ENCODE measurements around the gene FRMD8. TPM values are rescaled to one million over a fixed set of nuclear protein-coding genes. Genes with fewer than 3 reads are reported as not detected.
A peak's percentile ranks its signal among the peaks of the same experiment; 100 is the strongest.

FRMD8 gene
- total and polyA plus RNA-seq, 9 of the 15 experiments (the other 6 are each of a cell fraction or from before 2014, with no cell fraction given) = 4.5 to 54.5 (median 15.8) TPM

GRCh38 chr11:65362320-65362931 lies 24.0 kb upstream of the FRMD8 start (continued):
- TF ChIP-seq, protein P1, sequence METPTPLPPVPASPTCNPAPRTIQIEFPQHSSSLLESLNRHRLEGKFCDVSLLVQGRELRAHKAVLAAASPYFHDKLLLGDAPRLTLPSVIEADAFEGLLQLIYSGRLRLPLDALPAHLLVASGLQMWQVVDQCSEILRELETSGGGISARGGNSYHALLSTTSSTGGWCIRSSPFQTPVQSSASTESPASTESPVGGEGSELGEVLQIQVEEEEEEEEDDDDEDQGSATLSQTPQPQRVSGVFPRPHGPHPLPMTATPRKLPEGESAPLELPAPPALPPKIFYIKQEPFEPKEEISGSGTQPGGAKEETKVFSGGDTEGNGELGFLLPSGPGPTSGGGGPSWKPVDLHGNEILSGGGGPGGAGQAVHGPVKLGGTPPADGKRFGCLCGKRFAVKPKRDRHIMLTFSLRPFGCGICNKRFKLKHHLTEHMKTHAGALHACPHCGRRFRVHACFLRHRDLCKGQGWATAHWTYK (CRISPR knock-in tag; IDR thresholded peaks at IDR 0.05) = no peak
- TF ChIP-seq ZSCAN32 (CRISPR knock-in tag; IDR thresholded peaks at IDR 0.05) = no peak
- TF ChIP-seq ARID1B (IDR thresholded peaks at IDR 0.05) = peak; percentile 78
- TF ChIP-seq EP300 (IDR thresholded peaks at IDR 0.05; ENCODE audit: low read length) = peak; percentile 37; the same call in 1 of the 2 replicates
- no peak for TF ChIP-seq MTA3 (IDR thresholded peaks at IDR 0.05; ENCODE audit: borderline replicate concordance)
- no peak for TF ChIP-seq E2F3 (CRISPR knock-in tag; IDR thresholded peaks at IDR 0.05)
- no peak for TF ChIP-seq HDAC8 (tag; IDR thresholded peaks at IDR 0.05)
- 0 out of 4 replicates have a peak, but pooled peaks of 1 of the 2 experiments have one; percentile 50 for TF ChIP-seq MLLT1 (IDR thresholded peaks at IDR 0.05)
- TF ChIP-seq MTA1 (IDR thresholded peaks at IDR 0.05; ENCODE audit: borderline replicate concordance) = 0 out of 2 replicates have a peak, but pooled peaks have one; percentile 8
- TF ChIP-seq ZNF197 (CRISPR knock-in tag; IDR thresholded peaks at IDR 0.05; ENCODE audit: low read depth) = no peak
- peak; percentile 45; the same call in 1 of the 2 replicates for TF ChIP-seq HDAC2 (IDR thresholded peaks at IDR 0.05)
- no peak for TF ChIP-seq CBX1 (IDR thresholded peaks at IDR 0.05; ENCODE audit: low read depth)
- TF ChIP-seq POU5F1 (IDR thresholded peaks at IDR 0.05; ENCODE audit: borderline replicate concordance, low read depth, low read length, partially characterized antibody) = no peak
- TF ChIP-seq ZC3H4 (CRISPR knock-in tag; IDR thresholded peaks at IDR 0.05; ENCODE audit: borderline replicate concordance) = no peak
- TF ChIP-seq, protein P2, sequence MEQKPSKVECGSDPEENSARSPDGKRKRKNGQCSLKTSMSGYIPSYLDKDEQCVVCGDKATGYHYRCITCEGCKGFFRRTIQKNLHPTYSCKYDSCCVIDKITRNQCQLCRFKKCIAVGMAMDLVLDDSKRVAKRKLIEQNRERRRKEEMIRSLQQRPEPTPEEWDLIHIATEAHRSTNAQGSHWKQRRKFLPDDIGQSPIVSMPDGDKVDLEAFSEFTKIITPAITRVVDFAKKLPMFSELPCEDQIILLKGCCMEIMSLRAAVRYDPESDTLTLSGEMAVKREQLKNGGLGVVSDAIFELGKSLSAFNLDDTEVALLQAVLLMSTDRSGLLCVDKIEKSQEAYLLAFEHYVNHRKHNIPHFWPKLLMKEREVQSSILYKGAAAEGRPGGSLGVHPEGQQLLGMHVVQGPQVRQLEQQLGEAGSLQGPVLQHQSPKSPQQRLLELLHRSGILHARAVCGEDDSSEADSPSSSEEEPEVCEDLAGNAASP (IDR thresholded peaks at IDR 0.05) = no peak
- TF ChIP-seq MCM3 (IDR thresholded peaks at IDR 0.05) = no peak
- TF ChIP-seq FOXA1 (IDR thresholded peaks at IDR 0.05; ENCODE audit: borderline replicate concordance) = no peak
- TF ChIP-seq, protein P3, sequence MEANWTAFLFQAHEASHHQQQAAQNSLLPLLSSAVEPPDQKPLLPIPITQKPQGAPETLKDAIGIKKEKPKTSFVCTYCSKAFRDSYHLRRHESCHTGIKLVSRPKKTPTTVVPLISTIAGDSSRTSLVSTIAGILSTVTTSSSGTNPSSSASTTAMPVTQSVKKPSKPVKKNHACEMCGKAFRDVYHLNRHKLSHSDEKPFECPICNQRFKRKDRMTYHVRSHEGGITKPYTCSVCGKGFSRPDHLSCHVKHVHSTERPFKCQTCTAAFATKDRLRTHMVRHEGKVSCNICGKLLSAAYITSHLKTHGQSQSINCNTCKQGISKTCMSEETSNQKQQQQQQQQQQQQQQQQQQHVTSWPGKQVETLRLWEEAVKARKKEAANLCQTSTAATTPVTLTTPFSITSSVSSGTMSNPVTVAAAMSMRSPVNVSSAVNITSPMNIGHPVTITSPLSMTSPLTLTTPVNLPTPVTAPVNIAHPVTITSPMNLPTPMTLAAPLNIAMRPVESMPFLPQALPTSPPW (CRISPR knock-in tag; IDR thresholded peaks at IDR 0.05) = peak; percentile 70
- TF ChIP-seq ETV6 (IDR thresholded peaks at IDR 0.05; ENCODE audit: borderline replicate concordance in 1 of 2, low read depth in 2 of 2, low read length in 1 of 2) = 0 out of 4 replicates have a peak, but pooled peaks of 1 of the 2 experiments have one; percentile 16
- TF ChIP-seq ETV6 (CRISPR knock-in tag; IDR thresholded peaks at IDR 0.05; ENCODE audit: borderline replicate concordance) = no peak
- TF ChIP-seq SIN3A (IDR thresholded peaks at IDR 0.05; ENCODE audit: borderline replicate concordance in 2 of 2, control insufficient read depth in 1 of 2, low read depth in 2 of 2, low read length in 2 of 2) = no peak
- no peak for TF ChIP-seq ELK1 (CRISPR knock-in tag; IDR thresholded peaks at IDR 0.05)
- peak; percentile 81 for TF ChIP-seq SMARCA4 (IDR thresholded peaks at IDR 0.05)

Data from K562 (cell line).